HG02870 (cell line): ENCODE results near the gene BICRA.
"Not testable (repeated sequence)": the region's sequence is repeated elsewhere in the genome, so short reads cannot be mapped to it uniquely, and the experiment has no call there.

Experiments
- ATAC-seq: cut with Tn5 transposase; IDR thresholded peaks from one replicate; pipeline ENCODE4 v1.9.1; 2021; ENCODE audit warnings: mild to moderate bottlenecking, moderate library complexity; ENCODE audit not compliant: unreplicated experiment

BICRA gene

GRCh38 chr19:47658431-47659348 lies 49.8 kb downstream of the BICRA start:
- ATAC-seq: no peak

- ATAC-seq: no peak
Observed at GRCh38 chr19:47660435-47660832, 51.5 kb downstream of the BICRA start.

- ATAC-seq: no peak
Observed at GRCh38 chr19:47661161-47661560, 52.2 kb downstream of the BICRA start.

GRCh38 chr19:47661611-47662010 lies 52.7 kb downstream of the BICRA start:
- no peak for ATAC-seq

GRCh38 chr19:47663435-47663910 lies 54.5 kb downstream of the BICRA start:
- no peak for ATAC-seq

GRCh38 chr19:47663911-47664771 lies 55.2 kb downstream of the BICRA start:
- no peak for ATAC-seq

GRCh38 chr19:47668556-47668955 lies 59.6 kb downstream of the BICRA start:
- ATAC-seq: not testable (repeated sequence)

- ATAC-seq: no peak
Observed at GRCh38 chr19:47670736-47671135, 61.8 kb downstream of the BICRA start.

- ATAC-seq: no peak
Observed at GRCh38 chr19:47671499-47671898, 62.6 kb downstream of the BICRA start.

- ATAC-seq: no peak
Observed at GRCh38 chr19:47673426-47673825, 64.5 kb downstream of the BICRA start.

GRCh38 chr19:47674548-47674947 lies 65.6 kb downstream of the BICRA start:
- no peak for ATAC-seq

GRCh38 chr19:47675271-47675670 lies 66.3 kb downstream of the BICRA start:
- no peak for ATAC-seq

- no peak for ATAC-seq
Observed at GRCh38 chr19:47675859-47676258, 66.9 kb downstream of the BICRA start.

GRCh38 chr19:47676811-47677210 lies 67.9 kb downstream of the BICRA start:
- no peak for ATAC-seq

GRCh38 chr19:47679251-47679900 lies 70.4 kb downstream of the BICRA start:
- ATAC-seq: no peak

- ATAC-seq: no peak
Observed at GRCh38 chr19:47679922-47680857, 71.3 kb downstream of the BICRA start.

- ATAC-seq: no peak
Observed at GRCh38 chr19:47680858-47681332, 72.0 kb downstream of the BICRA start.

- ATAC-seq: no peak
Observed at GRCh38 chr19:47681388-47681787, 72.5 kb downstream of the BICRA start.

GRCh38 chr19:47681936-47682335 lies 73.0 kb downstream of the BICRA start:
- ATAC-seq: no peak

GRCh38 chr19:47682939-47683338 lies 74.0 kb downstream of the BICRA start:
- no peak for ATAC-seq
